GM12891 (cell line): ENCODE data around the gene KRTAP19-7.

Experiments used
- POLR2A ChIP-seq: IDR thresholded peaks from 2 replicates; pipeline ENCODE4 v1.6.1; 2011; ENCODE audit warnings: low read depth, low read length, control low read depth
- POLR2AphosphoS5 ChIP-seq: IDR thresholded peaks from 2 replicates; pipeline ENCODE4 v1.6.1; 2011; ENCODE audit warnings: low read depth, low read length, control low read depth
- SPI1 ChIP-seq: IDR thresholded peaks from 2 replicates; pipeline ENCODE4 v1.6.1; 2011; ENCODE audit warnings: low read depth, low read length, control low read depth
- TAF1 ChIP-seq: IDR thresholded peaks from 2 replicates; pipeline ENCODE4 v1.6.1; 2011; ENCODE audit warnings: low read depth, low read length, control low read depth

GRCh38 chr21:30561264-30561895 is at the start of gene KRTAP19-7:
- TF ChIP-seq POLR2AphosphoS5, result no peak
- no peak for TF ChIP-seq POLR2A
- TF ChIP-seq TAF1, result no peak
- TF ChIP-seq SPI1, result no peak
